ENCODE measurements around the gene PANK3. TPM values are rescaled to one million over a fixed set of nuclear protein-coding genes. Genes with fewer than 3 reads are reported as not detected.
A peak's percentile ranks its signal among the peaks of the same experiment; 100 is the strongest.

Gene PANK3
- total RNA-seq, 1 experiment from 2014 or later = 82.6 TPM

DNA sequence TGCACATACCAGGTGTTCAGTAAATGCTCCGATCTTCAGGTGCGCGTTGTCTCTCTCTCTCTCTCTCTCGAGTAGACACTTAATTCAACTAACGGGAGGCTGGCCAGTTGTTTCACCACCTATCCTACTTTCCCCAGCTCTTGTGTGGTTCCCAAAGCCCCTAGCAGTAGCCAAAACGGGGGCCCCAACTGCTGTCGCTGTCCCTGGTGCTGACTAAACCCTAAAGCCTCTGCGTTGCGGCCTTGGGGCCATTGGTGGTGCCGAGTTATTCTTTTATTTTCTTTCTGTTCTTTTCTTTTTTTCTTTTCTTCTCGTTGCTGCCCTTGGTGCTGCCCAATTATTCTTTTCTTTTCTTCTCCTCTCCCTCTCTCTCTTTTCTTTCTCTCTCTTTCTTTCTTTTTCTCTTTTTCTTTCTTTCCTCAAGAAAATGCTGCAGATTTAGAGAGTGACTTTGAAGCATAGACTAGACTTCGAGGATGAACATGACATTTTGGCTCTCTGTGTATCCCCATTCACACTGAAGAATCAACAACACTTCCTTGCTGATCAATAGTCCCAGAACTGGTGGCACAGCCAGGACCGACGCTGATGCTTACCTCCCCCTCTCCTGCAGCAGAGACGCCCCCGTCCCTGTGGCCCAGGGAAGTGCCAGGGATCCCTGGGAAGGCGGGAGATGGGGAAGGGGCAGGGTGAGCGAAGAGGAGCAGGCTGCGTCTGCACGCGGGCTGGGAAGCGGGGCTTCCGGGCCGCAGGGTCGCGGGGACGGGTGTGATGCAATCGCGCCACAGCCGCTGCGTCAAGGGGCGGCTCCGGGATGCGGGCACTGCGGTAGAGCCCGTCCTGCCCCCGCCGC lies 50.4 kb downstream of the PANK3 start, which contains the start of gene FBLL1:
Gene FBLL1, plus strand, starts transcription at position 785 of the 853 bp plus-strand sequence. CDS start 200 bp downstream, outside the sequence.
- Mint-ChIP-seq H3K27me3 (ENCODE audit: low read depth) (peaks cover 34% of the 10 kb centered on the region), H3K9me3 (peaks cover 3 to 8% of the 10 kb centered on the region in 2 experiments; a peak in 2 of 5 replicates), H3K36me3 (ENCODE audit: insufficient read depth in 1 of 3, low read depth in 3 of 3) (peaks cover 0 to 7% (median 2%) of the 10 kb centered on the region in 3 experiments; a peak in 3 of 7 replicates), H3K4me3 (peak within 1 kb of the TSS; percentile 73 to 86), H3K4me1 (peaks cover 19 to 29% of the 10 kb centered on the region in 2 experiments), H3K27ac (no peak within 1 kb of the TSS; a peak in 1 of 7 replicates)
- Histone ChIP-seq H2BK120ac (ENCODE audit: low read depth, low read length, poor library complexity, severe bottlenecking) (no peak within 1 kb of the TSS), H3T11ph (ENCODE audit: low read length) (no peak within 1 kb of the TSS), H3K27me3 (ENCODE audit: insufficient read depth, low read length) (peaks cover 7% of the 10 kb centered on the region; the same call in 1 of the 2 replicates), H3K4me2 (ENCODE audit: insufficient read depth, insufficient read length, low read length) (peak within 1 kb of the TSS; percentile 76), H3K79me2 (ENCODE audit: insufficient read depth, low read length) (no peaks in the 10 kb centered on the region), H4K20me1 (ENCODE audit: control insufficient read depth, insufficient read depth, insufficient read length) (no peaks in the 10 kb centered on the region), H4K91ac (ENCODE audit: insufficient read length, low read depth, low read length) (no peak within 1 kb of the TSS), H3K9me3 (ENCODE audit: control insufficient read depth, low read depth, low read length) (no peaks in the 10 kb centered on the region), H3K27ac (ENCODE audit: insufficient read length, low read depth, low read length) (no peak within 1 kb of the TSS), H3K23ac (ENCODE audit: insufficient read length, low read depth, low read length) (no peak within 1 kb of the TSS), H4K8ac (replicated peaks; ENCODE audit: insufficient read length, low read depth, low read length) (no peak within 1 kb of the TSS), H3K9ac (ENCODE audit: extremely low read depth, insufficient read length, low read length) (no peak within 1 kb of the TSS), H3K23me2 (ENCODE audit: insufficient read length, low read depth, low read length, poor library complexity, severe bottlenecking) (peaks cover 4% of the 10 kb centered on the region), H4K5ac (ENCODE audit: insufficient read length, low read depth, low read length) (no peak within 1 kb of the TSS), H2BK20ac (ENCODE audit: low read depth, low read length, poor library complexity, severe bottlenecking) (no peak within 1 kb of the TSS), H3K18ac (ENCODE audit: insufficient read length, low read depth, low read length) (peak within 1 kb of the TSS; percentile 72), H3K56ac (ENCODE audit: insufficient read length, low read depth, low read length) (no peak within 1 kb of the TSS), H3K4ac (ENCODE audit: low read depth, low read length) (no peak within 1 kb of the TSS), H3K79me1 (ENCODE audit: insufficient read depth, low read depth, low read length, poor library complexity, severe bottlenecking) (no peaks in the 10 kb centered on the region), H2AK5ac (ENCODE audit: insufficient read length, low read length) (no peak within 1 kb of the TSS), H3K14ac (ENCODE audit: insufficient read depth, low read length) (peak within 1 kb of the TSS; percentile 74), H2BK5ac (ENCODE audit: insufficient read length, low read length) (no peak within 1 kb of the TSS), H2AFZ (ENCODE audit: low read length) (no peak within 1 kb of the TSS), H3K4me1 (ENCODE audit: insufficient read depth, low read length) (peaks cover 5% of the 10 kb centered on the region), H2BK15ac (ENCODE audit: low read depth, low read length) (no peak within 1 kb of the TSS; the same call in 1 of the 2 replicates), H2BK12ac (ENCODE audit: insufficient read length, low read depth, low read length) (no peak within 1 kb of the TSS)
- WGBS (ENCODE audit: extremely low coverage, insufficient read length, low lambda C conversion rate) = no CpG with 5 or more reads among the region's 38 CpGs
- TF ChIP-seq, protein P1, sequence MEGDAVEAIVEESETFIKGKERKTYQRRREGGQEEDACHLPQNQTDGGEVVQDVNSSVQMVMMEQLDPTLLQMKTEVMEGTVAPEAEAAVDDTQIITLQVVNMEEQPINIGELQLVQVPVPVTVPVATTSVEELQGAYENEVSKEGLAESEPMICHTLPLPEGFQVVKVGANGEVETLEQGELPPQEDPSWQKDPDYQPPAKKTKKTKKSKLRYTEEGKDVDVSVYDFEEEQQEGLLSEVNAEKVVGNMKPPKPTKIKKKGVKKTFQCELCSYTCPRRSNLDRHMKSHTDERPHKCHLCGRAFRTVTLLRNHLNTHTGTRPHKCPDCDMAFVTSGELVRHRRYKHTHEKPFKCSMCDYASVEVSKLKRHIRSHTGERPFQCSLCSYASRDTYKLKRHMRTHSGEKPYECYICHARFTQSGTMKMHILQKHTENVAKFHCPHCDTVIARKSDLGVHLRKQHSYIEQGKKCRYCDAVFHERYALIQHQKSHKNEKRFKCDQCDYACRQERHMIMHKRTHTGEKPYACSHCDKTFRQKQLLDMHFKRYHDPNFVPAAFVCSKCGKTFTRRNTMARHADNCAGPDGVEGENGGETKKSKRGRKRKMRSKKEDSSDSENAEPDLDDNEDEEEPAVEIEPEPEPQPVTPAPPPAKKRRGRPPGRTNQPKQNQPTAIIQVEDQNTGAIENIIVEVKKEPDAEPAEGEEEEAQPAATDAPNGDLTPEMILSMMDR (conservative IDR thresholded peaks at IDR 0.05) = no peak
- peak; percentile 73 for DNase-seq
